ENCODE data around the gene CBFB.

- TF ChIP-seq CTCF (IDR thresholded peaks at IDR 0.05), result no peak
- no peak for TF ChIP-seq POLR2AphosphoS5 (IDR thresholded peaks at IDR 0.05)
- no peak for TF ChIP-seq POLR2A (IDR thresholded peaks at IDR 0.05)
These were observed 11.6 kb upstream of the CBFB start for GRCh38 chr16:67017421-67017750.

All from transverse colon (tissue), 4 donors.